T-helper 9 cell (primary cell): Measurements from ENCODE around the gene CNTD1.

Experiments used
- DNase-seq: peaks from one replicate; pipeline ENCODE4 v3.0.0-alpha.2; 2020

CNTD1 gene

GRCh38 chr17:42779936-42780850, 18.5 kb upstream of the CNTD1 start, which contains the start of gene WNK4:
Gene WNK4 (plus strand): TSS chr17:42780610. CDS start chr17:42780699, 89 bp downstream.
- no peak for DNase-seq

GRCh38 chr17:42780851-42781638, 17.6 kb upstream of the CNTD1 start:
- DNase-seq: no peak

- DNase-seq: no peak
Observed at GRCh38 chr17:42781639-42782165, 17.0 kb upstream of the CNTD1 start.

DNA sequence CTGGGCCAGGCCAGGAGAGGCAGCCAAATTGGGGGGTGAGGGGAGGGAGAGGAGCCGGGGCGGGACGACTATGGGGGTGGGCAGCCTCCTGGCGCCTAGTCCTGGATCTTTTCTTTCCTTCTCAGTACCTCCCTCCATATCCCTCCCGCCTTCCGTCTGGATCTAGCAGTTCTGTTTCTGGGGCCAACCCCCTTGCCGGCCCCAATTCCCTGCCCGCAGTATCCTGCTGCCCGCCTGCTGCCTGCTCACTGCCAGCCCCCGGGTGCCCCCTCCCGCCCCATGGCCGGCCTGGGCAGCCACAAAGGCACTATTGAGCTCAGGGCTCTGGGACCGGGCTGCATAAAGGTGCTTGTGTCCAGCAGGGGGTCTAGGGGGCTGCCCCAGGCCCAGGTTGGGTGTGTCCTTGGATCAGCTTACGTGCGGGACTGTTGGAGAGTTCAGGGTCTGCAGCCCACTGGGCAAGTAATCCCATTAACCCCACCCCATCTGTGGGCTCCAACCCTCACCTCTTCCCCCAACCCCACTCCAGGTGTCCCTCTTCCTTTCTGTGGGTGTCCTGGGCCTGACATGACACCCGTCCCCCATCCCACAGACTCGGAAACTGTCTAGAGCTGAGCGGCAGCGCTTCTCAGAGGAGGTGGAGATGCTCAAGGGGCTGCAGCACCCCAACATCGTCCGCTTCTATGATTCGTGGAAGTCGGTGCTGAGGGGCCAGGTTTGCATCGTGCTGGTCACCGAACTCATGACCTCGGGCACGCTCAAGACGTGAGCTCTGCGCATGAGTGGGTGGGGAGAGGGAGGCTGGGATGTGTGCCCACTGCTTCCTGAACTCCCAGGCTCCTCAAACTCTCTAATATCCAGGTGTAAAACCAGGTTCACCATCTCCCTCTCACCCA, 16.2 kb upstream of the CNTD1 start:
- no peak for DNase-seq

DNA sequence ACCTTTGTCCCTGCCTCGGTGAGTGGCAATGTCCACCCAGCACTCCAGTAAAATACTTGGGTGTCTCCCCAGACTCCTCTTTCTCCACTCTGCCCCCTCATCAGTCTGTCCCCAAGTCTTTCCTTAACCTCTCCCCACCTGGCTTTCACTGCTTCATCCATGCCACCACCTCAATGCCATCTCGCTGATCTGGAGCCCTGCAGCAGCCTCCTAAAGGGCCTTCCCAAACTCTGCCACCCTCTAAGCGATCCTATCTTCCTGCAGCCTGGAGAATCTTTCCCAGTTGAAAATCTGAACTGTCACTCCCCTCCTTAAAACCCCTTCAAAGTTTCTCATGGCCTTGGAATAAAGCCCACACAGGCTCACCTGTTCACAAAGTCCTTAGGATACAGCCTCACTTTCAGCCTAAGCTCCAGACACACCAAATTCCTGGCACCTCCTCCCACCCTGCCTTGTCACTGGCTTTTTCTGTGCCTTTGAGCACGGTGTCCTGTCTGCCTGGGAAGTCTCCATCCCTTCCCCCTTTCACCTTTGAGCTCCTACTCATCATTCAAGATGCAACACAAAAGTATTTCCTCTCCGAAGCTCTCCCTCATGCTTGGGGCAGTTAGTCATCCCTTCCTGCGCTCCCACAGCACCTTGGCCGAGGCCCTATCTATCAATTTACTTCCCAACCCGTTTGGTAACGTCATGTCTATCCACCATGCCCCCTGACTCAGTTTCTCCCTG, 15.4 kb upstream of the CNTD1 start:
- DNase-seq: no peak

DNA sequence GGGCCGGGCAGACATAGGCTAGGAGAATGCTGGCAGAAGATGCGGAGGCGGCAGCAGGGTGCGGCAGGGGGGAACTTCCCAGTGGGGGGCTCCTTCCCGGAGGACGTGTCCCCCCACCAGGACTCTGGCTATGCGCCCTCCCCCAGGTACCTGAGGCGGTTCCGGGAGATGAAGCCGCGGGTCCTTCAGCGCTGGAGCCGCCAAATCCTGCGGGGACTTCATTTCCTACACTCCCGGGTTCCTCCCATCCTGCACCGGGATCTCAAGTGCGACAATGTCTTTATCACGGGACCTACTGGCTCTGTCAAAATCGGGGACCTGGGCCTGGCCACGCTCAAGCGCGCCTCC, 14.9 kb upstream of the CNTD1 start:
- no peak for DNase-seq

DNA sequence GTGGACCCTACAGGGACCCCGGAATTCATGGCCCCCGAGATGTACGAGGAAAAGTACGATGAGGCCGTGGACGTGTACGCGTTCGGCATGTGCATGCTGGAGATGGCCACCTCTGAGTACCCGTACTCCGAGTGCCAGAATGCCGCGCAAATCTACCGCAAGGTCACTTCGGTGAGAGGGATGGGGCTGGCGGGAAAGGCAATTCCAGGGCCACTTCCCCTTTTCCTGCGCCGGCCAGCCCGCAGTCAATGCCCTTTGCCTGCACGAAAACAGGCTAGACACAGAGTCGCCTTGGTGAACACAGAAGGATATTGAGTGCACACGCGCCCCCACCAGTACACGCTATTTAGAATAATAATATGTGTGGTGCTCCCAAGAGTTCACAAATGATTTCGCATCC, 14.3 kb upstream of the CNTD1 start:
- no peak for DNase-seq

GRCh38 chr17:42784811-42785592, 13.7 kb upstream of the CNTD1 start:
- DNase-seq: no peak

DNA sequence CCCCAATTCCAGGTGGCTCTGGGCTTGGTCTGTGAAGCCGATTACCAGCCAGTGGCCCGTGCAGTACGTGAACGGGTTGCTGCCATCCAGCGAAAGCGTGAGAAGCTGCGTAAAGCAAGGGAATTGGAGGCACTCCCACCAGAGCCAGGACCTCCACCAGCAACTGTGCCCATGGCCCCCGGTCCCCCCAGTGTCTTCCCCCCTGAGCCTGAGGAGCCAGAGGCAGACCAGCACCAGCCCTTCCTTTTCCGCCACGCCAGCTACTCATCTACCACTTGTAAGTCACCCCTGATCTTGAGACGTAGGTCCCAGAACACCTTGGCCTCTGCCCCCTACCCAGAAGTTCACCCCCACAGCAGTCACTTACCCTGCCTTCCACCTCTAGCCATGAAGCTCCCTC, 11.4 kb upstream of the CNTD1 start:
- no peak for DNase-seq

DNA sequence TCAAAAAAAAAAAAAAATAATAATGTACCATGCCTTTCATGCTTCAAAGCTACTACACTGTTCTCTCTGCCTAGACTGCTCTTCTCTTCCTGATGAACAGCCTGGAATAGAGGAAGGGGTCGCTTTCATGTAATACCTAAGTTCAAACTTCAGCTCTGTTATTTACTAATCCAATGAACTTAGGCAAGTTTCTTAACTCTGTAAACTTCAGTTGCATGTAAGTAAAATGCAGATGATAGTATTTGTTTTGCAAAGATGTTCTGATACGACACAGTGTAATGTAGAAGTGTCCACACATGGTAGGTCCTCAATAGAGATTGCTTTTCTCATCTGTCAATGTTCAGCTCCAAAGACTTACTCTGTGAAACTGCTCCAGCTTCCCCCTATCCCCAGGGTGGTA, 6.7 kb upstream of the CNTD1 start:
- DNase-seq: no peak

DNA sequence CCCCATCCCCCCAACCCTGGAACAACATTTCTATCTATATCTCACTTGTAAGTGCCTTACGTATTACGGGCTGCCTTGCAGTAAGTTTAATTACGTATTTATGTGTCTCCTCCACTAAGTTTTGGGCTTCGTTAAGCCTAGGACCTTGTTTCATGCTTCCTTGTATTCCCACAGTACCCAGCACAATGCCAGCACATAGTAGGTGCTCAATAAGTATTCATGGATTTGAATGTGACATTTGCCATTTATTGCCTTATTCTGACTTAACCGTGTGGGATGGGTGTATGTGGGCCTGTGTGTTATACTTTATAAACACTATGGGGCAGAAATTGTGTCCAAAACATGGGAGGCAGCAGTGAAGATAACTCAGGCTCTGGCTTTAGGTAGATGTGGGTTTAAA, 6.1 kb upstream of the CNTD1 start:
- DNase-seq: no peak

GRCh38 chr17:42795061-42795460, 3.6 kb upstream of the CNTD1 start:
- no peak for DNase-seq

GRCh38 chr17:42795465-42795864, 3.2 kb upstream of the CNTD1 start:
- DNase-seq: no peak

DNA sequence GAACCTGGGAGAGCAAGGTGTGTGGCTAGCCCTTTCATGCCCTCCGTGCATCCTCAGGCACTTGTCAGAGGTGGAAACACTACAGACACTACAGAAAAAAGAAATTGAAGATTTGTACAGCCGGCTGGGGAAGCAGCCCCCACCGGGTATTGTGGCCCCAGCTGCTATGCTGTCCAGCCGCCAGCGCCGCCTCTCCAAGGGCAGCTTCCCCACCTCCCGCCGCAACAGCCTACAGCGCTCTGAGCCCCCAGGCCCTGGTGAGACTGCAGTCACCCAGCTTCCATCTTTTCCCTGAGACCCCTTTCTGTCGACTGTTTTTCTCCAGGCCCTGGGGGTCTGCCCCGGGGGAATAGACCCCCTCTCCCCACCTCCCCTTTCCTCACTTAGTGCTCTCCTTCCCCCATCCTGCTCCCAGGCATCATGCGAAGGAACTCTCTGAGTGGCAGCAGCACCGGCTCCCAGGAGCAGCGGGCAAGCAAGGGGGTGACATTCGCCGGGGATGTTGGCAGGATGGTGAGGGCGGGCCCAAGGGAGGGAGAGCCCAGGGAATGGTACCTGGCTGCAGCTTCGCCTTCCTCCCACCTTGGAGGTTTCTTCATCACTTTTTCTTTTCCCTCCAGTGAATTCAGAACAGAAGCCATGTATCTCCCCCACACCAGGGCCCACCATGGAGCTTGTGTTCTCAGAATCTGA, 2.4 kb upstream of the CNTD1 start:
- no peak for DNase-seq

- DNase-seq: no peak
Observed at GRCh38 chr17:42797067-42798007, 1.3 kb upstream of the CNTD1 start.

DNA sequence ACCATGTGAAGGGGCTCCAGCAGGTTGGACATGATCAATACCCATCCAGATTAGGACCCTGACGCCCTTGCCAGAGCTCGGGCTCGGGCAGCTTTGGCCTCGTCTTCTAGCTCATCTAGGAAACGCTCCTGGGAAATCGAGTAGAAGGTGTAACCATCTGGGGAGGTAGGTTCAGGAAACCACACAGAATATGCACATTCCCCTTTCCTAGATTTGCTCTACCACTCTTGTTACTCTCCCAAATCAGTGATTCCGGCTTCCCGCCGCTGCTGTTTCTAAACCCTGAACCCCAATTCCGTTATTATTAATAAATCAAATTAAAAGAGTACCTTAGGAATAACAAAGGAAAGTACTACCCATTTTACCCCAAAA, 664 bp upstream of the CNTD1 start:
- DNase-seq: no peak

DNA sequence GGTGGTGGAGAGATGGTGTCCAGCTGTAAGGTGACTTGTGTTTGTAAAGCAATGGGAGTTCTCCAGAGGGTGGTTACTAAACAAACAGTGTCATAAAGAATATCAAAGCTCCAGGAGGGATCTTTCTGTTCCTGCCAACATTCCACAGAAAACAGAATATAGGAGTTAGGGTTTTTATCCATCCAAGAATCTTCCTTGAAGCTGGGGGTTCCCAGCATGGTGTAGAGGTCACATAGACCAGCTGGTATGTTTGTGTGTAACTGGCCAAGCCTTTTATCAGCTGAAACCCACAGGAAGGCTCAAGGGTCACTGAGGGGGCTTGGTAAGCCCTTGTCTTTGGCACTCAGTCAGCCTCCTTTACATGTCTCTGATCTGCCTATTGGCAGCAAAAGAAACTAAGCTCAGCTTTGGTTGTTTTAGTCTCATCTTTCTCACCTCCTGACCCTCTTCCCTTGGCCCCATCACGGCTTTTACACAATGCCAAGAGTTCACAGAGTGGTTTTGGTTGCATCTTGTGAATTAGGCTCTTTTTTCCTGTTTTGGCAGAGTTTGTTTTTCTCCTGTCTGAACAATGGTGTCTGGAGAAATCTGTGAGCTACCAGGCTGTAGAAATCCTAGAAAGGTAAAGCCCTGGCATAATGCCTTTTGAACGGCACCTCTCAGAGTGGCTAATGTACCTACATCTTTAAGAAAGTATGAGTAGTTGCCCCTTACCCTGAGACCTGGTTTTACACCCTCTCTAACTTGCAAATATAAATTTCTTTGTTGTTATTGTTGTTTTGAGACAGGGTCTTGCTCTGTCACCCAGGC, 4.6 kb downstream of the CNTD1 start:
- DNase-seq: no peak

GRCh38 chr17:42804918-42805367, 6.3 kb downstream of the CNTD1 start:
- DNase-seq: no peak
